Measurements from ENCODE around the gene ENTR1.

- TF ChIP-seq, protein P1, sequence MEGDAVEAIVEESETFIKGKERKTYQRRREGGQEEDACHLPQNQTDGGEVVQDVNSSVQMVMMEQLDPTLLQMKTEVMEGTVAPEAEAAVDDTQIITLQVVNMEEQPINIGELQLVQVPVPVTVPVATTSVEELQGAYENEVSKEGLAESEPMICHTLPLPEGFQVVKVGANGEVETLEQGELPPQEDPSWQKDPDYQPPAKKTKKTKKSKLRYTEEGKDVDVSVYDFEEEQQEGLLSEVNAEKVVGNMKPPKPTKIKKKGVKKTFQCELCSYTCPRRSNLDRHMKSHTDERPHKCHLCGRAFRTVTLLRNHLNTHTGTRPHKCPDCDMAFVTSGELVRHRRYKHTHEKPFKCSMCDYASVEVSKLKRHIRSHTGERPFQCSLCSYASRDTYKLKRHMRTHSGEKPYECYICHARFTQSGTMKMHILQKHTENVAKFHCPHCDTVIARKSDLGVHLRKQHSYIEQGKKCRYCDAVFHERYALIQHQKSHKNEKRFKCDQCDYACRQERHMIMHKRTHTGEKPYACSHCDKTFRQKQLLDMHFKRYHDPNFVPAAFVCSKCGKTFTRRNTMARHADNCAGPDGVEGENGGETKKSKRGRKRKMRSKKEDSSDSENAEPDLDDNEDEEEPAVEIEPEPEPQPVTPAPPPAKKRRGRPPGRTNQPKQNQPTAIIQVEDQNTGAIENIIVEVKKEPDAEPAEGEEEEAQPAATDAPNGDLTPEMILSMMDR (IDR thresholded peaks at IDR 0.05), result no peak
- TF ChIP-seq POLR2A (IDR thresholded peaks at IDR 0.05), result no peak
Observed at GRCh38 chr9:136402067-136402466, 8.3 kb downstream of the ENTR1 start.

Data from uterus (tissue), 2 donors.